Thyroid gland (tissue), 4 donors: ENCODE measurements around the gene CALU.

Experiments used
- POLR2A ChIP-seq, 2 donors: fragments of 450-650 bp; IDR thresholded peaks; one replicate each; pipeline ENCODE4 v1.6.1; 2017; ENCODE audit warnings: antibody characterized with exemption in 2 of 2, mild to moderate bottlenecking in 2 of 2, moderate library complexity in 1 of 2
- TF ChIP-seq, protein P1 (sequence below), 6 experiments: fragments of 200-600 bp in 3 of 6; fragments of 450-650 bp in 3 of 6; sonication (generic) in 3 of 6; IDR thresholded peaks; one replicate each; pipeline ENCODE4 v1.5.1; 2016 to 2019; ENCODE audit warnings: antibody characterized with exemption in 6 of 6, mild to moderate bottlenecking in 2 of 6, inconsistent platforms in 1 of 6, moderate library complexity in 1 of 6

GRCh38 chr7:128731184-128731583 lies 8.0 kb upstream of the CALU start:
- TF ChIP-seq, protein P1, sequence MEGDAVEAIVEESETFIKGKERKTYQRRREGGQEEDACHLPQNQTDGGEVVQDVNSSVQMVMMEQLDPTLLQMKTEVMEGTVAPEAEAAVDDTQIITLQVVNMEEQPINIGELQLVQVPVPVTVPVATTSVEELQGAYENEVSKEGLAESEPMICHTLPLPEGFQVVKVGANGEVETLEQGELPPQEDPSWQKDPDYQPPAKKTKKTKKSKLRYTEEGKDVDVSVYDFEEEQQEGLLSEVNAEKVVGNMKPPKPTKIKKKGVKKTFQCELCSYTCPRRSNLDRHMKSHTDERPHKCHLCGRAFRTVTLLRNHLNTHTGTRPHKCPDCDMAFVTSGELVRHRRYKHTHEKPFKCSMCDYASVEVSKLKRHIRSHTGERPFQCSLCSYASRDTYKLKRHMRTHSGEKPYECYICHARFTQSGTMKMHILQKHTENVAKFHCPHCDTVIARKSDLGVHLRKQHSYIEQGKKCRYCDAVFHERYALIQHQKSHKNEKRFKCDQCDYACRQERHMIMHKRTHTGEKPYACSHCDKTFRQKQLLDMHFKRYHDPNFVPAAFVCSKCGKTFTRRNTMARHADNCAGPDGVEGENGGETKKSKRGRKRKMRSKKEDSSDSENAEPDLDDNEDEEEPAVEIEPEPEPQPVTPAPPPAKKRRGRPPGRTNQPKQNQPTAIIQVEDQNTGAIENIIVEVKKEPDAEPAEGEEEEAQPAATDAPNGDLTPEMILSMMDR (IDR thresholded peaks at IDR 0.05), result no peak
- TF ChIP-seq POLR2A (IDR thresholded peaks at IDR 0.05), result no peak
